A549 (cell line): ENCODE results near the gene CHMP6.

Experiments used
- BHLHE40 ChIP-seq: IDR thresholded peaks from 2 replicates; pipeline ENCODE4 v1.6.1; 2012; ENCODE audit warnings: low read depth, low read length, inconsistent platforms
- CHD2 ChIP-seq: fragments of 150-350 bp; IDR thresholded peaks from 2 replicates; pipeline ENCODE4 v1.6.1; 2014; ENCODE audit warnings: low read length; ENCODE audit not compliant: partially characterized antibody
- NPAS2 ChIP-seq: fragments of 250-450 bp; sonication (Bioruptor Pico); IDR thresholded peaks from 2 replicates; pipeline ENCODE4 v1.8.0; 2022; ENCODE audit warnings: mild to moderate bottlenecking, moderate library complexity, borderline replicate concordance
- POLR2A ChIP-seq: IDR thresholded peaks from 2 replicates; pipeline ENCODE4 v1.6.1; 2012; ENCODE audit warnings: mild to moderate bottlenecking, low read length
- RCOR1 ChIP-seq: fragments of 150-350 bp; IDR thresholded peaks from 2 replicates; pipeline ENCODE4 v1.6.1; 2014; ENCODE audit warnings: antibody characterized with exemption, low read length, low read depth
- RFX5 ChIP-seq: fragments of 450-650 bp; IDR thresholded peaks from 2 replicates; pipeline ENCODE4 v1.7.1; 2014; ENCODE audit warnings: antibody characterized with exemption, mild to moderate bottlenecking, moderate library complexity
- SREBF2 ChIP-seq: fragments of 450-650 bp; IDR thresholded peaks from 2 replicates; pipeline ENCODE4 v1.6.1; 2014; ENCODE audit warnings: mild to moderate bottlenecking, moderate library complexity
- TFCP2L1 ChIP-seq: fragments of 250-450 bp; sonication (Bioruptor Pico); IDR thresholded peaks from 2 replicates; pipeline ENCODE4 v1.5.0; 2021; ENCODE audit warnings: mild to moderate bottlenecking
- TP53 ChIP-seq: fragments of 250-450 bp; sonication (Bioruptor Pico); IDR thresholded peaks from 2 replicates; pipeline ENCODE4 v1.5.0; 2021; ENCODE audit warnings: mild to moderate bottlenecking, moderate library complexity
- TF ChIP-seq, protein P1 (sequence below): fragments of >200 bp; sonication (Bioruptor Twin); formaldehyde crosslinking; IDR thresholded peaks from 3 replicates; pipeline ENCODE4 v1.5.1; 2016

GRCh38 chr17:81013642-81014041 lies 22.0 kb downstream of the CHMP6 start:
- TF ChIP-seq TFCP2L1 (CRISPR knock-in tag): no peak
- TF ChIP-seq, protein P1, sequence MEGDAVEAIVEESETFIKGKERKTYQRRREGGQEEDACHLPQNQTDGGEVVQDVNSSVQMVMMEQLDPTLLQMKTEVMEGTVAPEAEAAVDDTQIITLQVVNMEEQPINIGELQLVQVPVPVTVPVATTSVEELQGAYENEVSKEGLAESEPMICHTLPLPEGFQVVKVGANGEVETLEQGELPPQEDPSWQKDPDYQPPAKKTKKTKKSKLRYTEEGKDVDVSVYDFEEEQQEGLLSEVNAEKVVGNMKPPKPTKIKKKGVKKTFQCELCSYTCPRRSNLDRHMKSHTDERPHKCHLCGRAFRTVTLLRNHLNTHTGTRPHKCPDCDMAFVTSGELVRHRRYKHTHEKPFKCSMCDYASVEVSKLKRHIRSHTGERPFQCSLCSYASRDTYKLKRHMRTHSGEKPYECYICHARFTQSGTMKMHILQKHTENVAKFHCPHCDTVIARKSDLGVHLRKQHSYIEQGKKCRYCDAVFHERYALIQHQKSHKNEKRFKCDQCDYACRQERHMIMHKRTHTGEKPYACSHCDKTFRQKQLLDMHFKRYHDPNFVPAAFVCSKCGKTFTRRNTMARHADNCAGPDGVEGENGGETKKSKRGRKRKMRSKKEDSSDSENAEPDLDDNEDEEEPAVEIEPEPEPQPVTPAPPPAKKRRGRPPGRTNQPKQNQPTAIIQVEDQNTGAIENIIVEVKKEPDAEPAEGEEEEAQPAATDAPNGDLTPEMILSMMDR: no peak
- TF ChIP-seq POLR2A: no peak
- no peak for TF ChIP-seq CHD2
- TF ChIP-seq NPAS2: no peak
- TF ChIP-seq RCOR1: no peak
- no peak for TF ChIP-seq RFX5
- TF ChIP-seq SREBF2: no peak
- TF ChIP-seq BHLHE40: no peak
- TF ChIP-seq TP53 (CRISPR knock-in tag): no peak
